ENCODE measurements around the gene PINLYP. TPM values are rescaled to one million over a fixed set of nuclear protein-coding genes. Genes with fewer than 3 reads are reported as not detected.

PINLYP gene
- total and polyA plus RNA-seq, 9 of the 15 experiments (the other 6 are each of a cell fraction or from before 2014, with no cell fraction given): 1.00 to 6.7 (median 2.2) TPM

DNA sequence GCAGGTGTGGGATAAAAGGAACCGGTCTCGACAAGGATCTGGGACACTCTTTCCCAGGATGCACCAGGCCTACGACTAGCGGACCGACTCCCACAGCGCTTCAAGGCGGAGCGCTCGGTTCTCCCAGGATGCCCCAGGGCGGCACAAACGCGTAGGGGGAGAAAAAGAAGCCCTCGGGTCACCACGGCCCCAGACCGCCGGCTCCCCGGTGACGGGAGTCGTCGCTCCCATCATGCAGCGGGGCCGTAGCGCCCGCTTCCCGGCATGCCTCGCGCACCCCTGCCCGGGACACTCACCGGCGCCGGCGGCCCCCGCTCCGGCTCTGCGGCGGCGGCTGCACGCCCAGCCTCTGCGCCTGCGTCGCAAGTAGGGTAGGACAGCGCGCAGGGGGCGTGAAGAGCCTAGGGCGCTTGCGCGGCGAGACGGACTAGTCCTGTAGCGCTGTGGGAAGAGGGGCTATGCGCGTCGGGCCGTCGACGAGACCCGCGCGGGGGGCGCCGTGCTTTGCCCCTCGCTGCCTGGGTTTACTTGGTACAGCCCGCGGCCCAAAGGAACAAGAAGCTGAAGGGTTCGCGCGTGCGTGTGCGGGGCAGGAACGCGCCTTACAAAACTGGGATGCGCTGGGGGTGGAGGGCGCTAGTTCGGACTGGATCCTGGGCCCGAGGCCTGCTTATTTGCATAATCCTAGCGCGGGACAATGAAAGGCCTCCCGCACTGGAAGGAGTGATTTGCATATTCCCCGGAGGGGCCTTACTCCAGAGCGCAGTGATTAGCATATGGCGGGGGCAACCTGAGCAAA is 43.9 kb downstream of the PINLYP start, which contains the start of gene ZNF428 (continued):
- TF ChIP-seq NFE2 (IDR thresholded peaks at IDR 0.05; ENCODE audit: low read depth) (peak; percentile 54; the same call in 1 of the 2 replicates), ZNF551 (CRISPR knock-in tag; IDR thresholded peaks at IDR 0.05) (no peak), POLR2B (IDR thresholded peaks at IDR 0.05; ENCODE audit: low read depth, partially characterized antibody) (no peak), HNRNPL (IDR thresholded peaks at IDR 0.05; ENCODE audit: low read depth, low read length) (no peak), MEF2A (IDR thresholded peaks at IDR 0.05; ENCODE audit: control insufficient read depth, low read depth, low read length) (no peak), ZNF174 (CRISPR knock-in tag; IDR thresholded peaks at IDR 0.05) (no peak), XRCC5 (IDR thresholded peaks at IDR 0.05; ENCODE audit: low read depth, low read length) (no peak; the same call in 1 of the 2 replicates), ARNT (IDR thresholded peaks at IDR 0.05) (no peak), IFI16 (CRISPR knock-in tag; IDR thresholded peaks at IDR 0.05) (no peak), HMG20B (CRISPR knock-in tag; IDR thresholded peaks at IDR 0.05) (no peak), ZNF57 (CRISPR knock-in tag; IDR thresholded peaks at IDR 0.05) (no peak), ZBTB1 (CRISPR knock-in tag; IDR thresholded peaks at IDR 0.05; ENCODE audit: borderline replicate concordance, low read depth) (peak; percentile 42; the same call in 1 of the 2 replicates), NCOA6 (IDR thresholded peaks at IDR 0.05) (no peak; the same call in 1 of the 2 replicates), ATF1 (CRISPR knock-in tag; IDR thresholded peaks at IDR 0.05) (0 out of 2 replicates have a peak, but pooled peaks have one; percentile 33), ATF1 (tag; IDR thresholded peaks at IDR 0.05) (peak; percentile 81), SMARCA5 (IDR thresholded peaks at IDR 0.05) (no peak), ZNF507 (tag; conservative IDR thresholded peaks at IDR 0.05) (no peak), RCOR1 (IDR thresholded peaks at IDR 0.05; ENCODE audit: borderline replicate concordance in 1 of 2, low read depth in 2 of 2, low read length in 2 of 2) (peak; percentile 30 to 63; a peak in 2 of 4 replicates), BHLHE40 (IDR thresholded peaks at IDR 0.05; ENCODE audit: low read length) (0 out of 2 replicates have a peak, but pooled peaks have one; percentile 10), DMBX1 (CRISPR knock-in tag; IDR thresholded peaks at IDR 0.05; ENCODE audit: borderline replicate concordance) (peak; percentile 11; the same call in 1 of the 2 replicates), SRSF7 (optimal IDR thresholded peaks at IDR 0.05; ENCODE audit: low read depth, low read length) (no peak), SAFB (IDR thresholded peaks at IDR 0.05; ENCODE audit: borderline replicate concordance, low read depth, low read length) (0 out of 2 replicates have a peak, but pooled peaks have one; percentile 3), ZNF644 (tag; IDR thresholded peaks at IDR 0.05; ENCODE audit: low read depth) (0 out of 2 replicates have a peak, but pooled peaks have one; percentile 24), ZNF717 (CRISPR knock-in tag; IDR thresholded peaks at IDR 0.05) (no peak), KLF16 (IDR thresholded peaks at IDR 0.05) (no peak), NFYB (IDR thresholded peaks at IDR 0.05; ENCODE audit: extremely low read depth, insufficient read length) (no peak), ZNF668 (CRISPR knock-in tag; IDR thresholded peaks at IDR 0.05) (0 out of 2 replicates have a peak, but pooled peaks have one; percentile 54)
- TF ChIP-seq, protein P1, sequence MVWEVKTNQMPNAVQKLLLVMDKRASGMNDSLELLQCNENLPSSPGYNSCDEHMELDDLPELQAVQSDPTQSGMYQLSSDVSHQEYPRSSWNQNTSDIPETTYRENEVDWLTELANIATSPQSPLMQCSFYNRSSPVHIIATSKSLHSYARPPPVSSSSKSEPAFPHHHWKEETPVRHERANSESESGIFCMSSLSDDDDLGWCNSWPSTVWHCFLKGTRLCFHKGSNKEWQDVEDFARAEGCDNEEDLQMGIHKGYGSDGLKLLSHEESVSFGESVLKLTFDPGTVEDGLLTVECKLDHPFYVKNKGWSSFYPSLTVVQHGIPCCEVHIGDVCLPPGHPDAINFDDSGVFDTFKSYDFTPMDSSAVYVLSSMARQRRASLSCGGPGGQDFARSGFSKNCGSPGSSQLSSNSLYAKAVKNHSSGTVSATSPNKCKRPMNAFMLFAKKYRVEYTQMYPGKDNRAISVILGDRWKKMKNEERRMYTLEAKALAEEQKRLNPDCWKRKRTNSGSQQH (CRISPR knock-in tag; IDR thresholded peaks at IDR 0.05): no peak
- TF ChIP-seq, protein P2, sequence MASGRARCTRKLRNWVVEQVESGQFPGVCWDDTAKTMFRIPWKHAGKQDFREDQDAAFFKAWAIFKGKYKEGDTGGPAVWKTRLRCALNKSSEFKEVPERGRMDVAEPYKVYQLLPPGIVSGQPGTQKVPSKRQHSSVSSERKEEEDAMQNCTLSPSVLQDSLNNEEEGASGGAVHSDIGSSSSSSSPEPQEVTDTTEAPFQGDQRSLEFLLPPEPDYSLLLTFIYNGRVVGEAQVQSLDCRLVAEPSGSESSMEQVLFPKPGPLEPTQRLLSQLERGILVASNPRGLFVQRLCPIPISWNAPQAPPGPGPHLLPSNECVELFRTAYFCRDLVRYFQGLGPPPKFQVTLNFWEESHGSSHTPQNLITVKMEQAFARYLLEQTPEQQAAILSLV (tag; IDR thresholded peaks at IDR 0.05): no peak

Data from K562 (cell line).